ENCODE data around the gene RNMT. TPM values are rescaled to one million over a fixed set of nuclear protein-coding genes. Genes with fewer than 3 reads are reported as not detected.

RNMT gene
- total RNA-seq, 1 donor from 2014 or later, result 29.6 TPM

DNA sequence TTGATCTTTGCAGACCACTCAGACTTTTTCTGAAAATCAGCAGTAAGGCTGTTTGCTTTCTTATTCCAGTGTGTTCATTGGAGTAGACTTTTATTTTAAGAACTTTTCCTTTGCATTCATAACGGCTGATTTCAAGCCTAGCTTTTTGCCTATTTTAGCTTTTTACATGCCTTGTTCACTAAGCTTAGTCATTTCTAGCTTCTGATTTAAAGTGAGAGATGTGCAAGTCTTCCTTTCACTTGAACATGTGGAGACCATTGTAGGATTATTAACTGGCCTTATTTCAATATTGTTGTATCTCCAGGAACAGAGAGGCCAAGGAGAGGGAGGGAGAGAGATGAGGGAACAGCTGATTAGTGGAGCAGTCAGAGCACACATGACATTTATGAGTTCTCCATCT lies 32.1 kb downstream of the RNMT start:
- TF ChIP-seq, protein P1, sequence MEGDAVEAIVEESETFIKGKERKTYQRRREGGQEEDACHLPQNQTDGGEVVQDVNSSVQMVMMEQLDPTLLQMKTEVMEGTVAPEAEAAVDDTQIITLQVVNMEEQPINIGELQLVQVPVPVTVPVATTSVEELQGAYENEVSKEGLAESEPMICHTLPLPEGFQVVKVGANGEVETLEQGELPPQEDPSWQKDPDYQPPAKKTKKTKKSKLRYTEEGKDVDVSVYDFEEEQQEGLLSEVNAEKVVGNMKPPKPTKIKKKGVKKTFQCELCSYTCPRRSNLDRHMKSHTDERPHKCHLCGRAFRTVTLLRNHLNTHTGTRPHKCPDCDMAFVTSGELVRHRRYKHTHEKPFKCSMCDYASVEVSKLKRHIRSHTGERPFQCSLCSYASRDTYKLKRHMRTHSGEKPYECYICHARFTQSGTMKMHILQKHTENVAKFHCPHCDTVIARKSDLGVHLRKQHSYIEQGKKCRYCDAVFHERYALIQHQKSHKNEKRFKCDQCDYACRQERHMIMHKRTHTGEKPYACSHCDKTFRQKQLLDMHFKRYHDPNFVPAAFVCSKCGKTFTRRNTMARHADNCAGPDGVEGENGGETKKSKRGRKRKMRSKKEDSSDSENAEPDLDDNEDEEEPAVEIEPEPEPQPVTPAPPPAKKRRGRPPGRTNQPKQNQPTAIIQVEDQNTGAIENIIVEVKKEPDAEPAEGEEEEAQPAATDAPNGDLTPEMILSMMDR (IDR thresholded peaks at IDR 0.05), result no peak
- Mint-ChIP-seq H3K36me3 (ENCODE audit: low read depth) (peaks cover 59% of the 10 kb centered on the region), H3K27ac (ENCODE audit: unreplicated experiment) (no peak overlapping the region), H3K4me1 (ENCODE audit: low read depth) (peaks cover 7% of the 10 kb centered on the region), H3K27me3 (ENCODE audit: low read depth) (no peaks in the 10 kb centered on the region), H3K4me3 (ENCODE audit: unreplicated experiment) (no peak overlapping the region), H3K9me3 (ENCODE audit: low read depth) (peaks cover 12% of the 10 kb centered on the region)
- DNase-seq (ENCODE audit: low spot score), result no peak

DNA sequence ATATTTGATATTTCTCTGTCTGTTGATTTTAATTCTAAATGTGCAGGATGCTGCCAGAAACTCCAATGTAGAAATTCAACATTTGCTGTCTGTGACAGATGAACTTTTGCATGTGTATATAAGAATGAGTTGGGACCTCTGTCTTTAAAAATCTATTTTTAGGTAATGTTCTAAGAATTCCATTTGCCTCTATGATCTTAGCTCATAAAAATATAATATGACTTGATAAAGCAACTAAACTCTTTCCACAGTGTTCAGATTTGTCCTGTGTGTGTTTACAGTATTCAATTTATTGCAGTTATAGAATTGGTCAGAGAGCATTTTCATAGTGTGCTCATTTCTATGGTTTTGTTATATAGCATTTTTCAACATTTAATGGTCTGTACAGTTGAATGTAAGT lies 33.6 kb downstream of the RNMT start:
- TF ChIP-seq, protein P1 (IDR thresholded peaks at IDR 0.05), result no peak
- peaks cover 7% of the 10 kb centered on the region for H3K4me1 Mint-ChIP-seq (ENCODE audit: low read depth)
- H3K27ac Mint-ChIP-seq (ENCODE audit: unreplicated experiment), result no peak overlapping the region
- DNase-seq (ENCODE audit: low spot score), result no peak
- peaks cover 26% of the 10 kb centered on the region for H3K9me3 Mint-ChIP-seq (ENCODE audit: low read depth)
- H3K4me3 Mint-ChIP-seq (ENCODE audit: unreplicated experiment), result no peak overlapping the region
- H3K27me3 Mint-ChIP-seq (ENCODE audit: low read depth), result no peaks in the 10 kb centered on the region
- peaks cover 58% of the 10 kb centered on the region for H3K36me3 Mint-ChIP-seq (ENCODE audit: low read depth)

DNA sequence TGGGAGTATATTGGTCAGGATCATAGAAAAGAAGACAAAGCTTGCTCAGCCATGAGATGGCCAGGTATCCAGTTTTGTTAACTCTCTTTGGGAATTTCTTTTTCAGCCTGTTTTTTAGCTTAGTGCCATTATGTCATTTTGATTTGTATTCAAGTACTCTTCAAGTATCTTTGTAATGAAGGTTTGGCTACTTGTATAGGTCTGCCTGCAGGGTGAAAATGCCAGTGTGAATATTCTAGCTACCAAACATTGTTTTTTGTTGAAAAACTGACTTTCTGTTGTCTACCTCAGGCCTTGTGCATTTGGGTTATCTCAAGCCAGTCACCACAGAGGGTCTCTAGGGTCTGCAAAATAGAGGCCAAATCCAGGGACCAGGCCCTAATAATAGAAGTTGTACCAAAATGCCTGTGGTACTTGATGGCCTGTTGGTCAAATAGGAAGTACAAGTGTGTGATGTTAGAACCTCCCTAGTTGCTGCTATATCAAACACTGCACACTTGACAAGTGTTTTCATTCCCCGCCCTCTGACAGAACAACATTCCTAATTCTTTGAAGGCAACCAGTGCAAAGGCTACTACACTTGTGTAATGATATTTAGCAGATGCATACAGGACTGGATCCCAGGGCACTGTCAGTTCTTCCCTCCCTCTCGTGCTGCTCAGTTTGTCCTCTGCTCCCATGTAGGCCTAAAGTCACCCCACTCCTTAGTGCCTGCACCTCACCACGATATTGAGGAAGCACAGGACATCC lies 36.4 kb downstream of the RNMT start:
- Mint-ChIP-seq H3K27me3 (ENCODE audit: low read depth) (no peaks in the 10 kb centered on the region), H3K9me3 (ENCODE audit: low read depth) (peaks cover 42% of the 10 kb centered on the region), H3K27ac (ENCODE audit: unreplicated experiment) (no peak overlapping the region), H3K36me3 (ENCODE audit: low read depth) (peaks cover 46% of the 10 kb centered on the region), H3K4me1 (ENCODE audit: low read depth) (peaks cover 7% of the 10 kb centered on the region), H3K4me3 (ENCODE audit: unreplicated experiment) (no peak overlapping the region)
- DNase-seq (ENCODE audit: low spot score), result no peak
- TF ChIP-seq, protein P1 (IDR thresholded peaks at IDR 0.05), result no peak

DNA sequence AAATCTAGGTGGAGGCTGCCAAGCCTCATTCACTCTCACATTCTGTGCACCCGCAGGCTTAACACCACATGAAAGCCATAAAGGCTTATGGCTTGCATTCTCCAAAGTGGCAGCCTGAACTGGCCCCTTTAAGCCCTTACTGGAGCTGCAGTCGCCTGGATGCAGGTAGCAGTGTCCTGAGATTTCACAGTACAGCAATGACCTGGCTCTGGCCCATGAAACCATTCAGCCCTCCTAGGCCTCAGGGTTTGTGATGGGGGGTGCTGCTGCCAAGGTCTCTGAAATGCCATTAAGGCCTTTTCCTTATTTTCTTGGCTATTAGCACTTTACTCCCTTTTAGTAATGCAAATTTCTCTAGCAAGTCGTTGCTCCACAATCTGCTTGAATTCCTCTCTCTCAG lies 48.6 kb downstream of the RNMT start:
- peaks cover 9% of the 10 kb centered on the region for H3K36me3 Mint-ChIP-seq (ENCODE audit: low read depth)
- no peak overlapping the region for H3K4me3 Mint-ChIP-seq (ENCODE audit: unreplicated experiment)
- DNase-seq (ENCODE audit: low spot score), result no peak
- no peaks in the 10 kb centered on the region for H3K4me1 Mint-ChIP-seq (ENCODE audit: low read depth)
- peaks cover 11% of the 10 kb centered on the region for H3K27me3 Mint-ChIP-seq (ENCODE audit: low read depth)
- TF ChIP-seq, protein P1 (IDR thresholded peaks at IDR 0.05), result no peak
- no peak overlapping the region for H3K27ac Mint-ChIP-seq (ENCODE audit: unreplicated experiment)
- H3K9me3 Mint-ChIP-seq (ENCODE audit: low read depth), result peaks cover 16% of the 10 kb centered on the region

DNA sequence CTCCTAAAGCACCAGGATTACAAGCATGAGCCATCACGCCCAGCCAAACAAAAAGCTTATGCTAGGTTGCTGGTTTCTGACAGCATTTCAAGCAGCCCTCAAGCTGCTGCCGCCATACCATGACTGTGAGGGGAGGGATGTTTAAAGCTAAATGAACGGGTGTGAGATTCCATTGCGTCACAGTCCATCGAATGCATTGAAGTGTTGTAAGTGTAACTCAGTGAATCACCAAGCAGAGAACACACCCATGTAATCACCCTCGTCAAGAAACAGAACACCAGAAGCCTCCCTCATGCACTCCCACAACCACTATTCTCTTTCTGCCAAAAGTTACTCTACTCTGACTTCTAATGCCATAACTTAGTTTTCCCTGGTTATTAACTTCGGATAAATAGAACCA lies 64.7 kb downstream of the RNMT start:
- H3K4me3 Mint-ChIP-seq (ENCODE audit: unreplicated experiment), result no peak overlapping the region
- no peak overlapping the region for H3K27ac Mint-ChIP-seq (ENCODE audit: unreplicated experiment)

More for the DNA sequence above, 64.7 kb downstream of the RNMT start:
- Mint-ChIP-seq H3K36me3 (ENCODE audit: low read depth) (no peaks in the 10 kb centered on the region), H3K9me3 (ENCODE audit: low read depth) (peaks cover 12% of the 10 kb centered on the region), H3K27me3 (ENCODE audit: low read depth) (peaks cover 19% of the 10 kb centered on the region), H3K4me1 (ENCODE audit: low read depth) (peaks cover 3% of the 10 kb centered on the region)
- no peak for DNase-seq (ENCODE audit: low spot score)
- TF ChIP-seq, protein P1 (IDR thresholded peaks at IDR 0.05), result no peak
